ENCODE data around the gene MAN1C1.

MAN1C1 gene

GRCh38 chr1:25612421-25612820 lies 4.2 kb upstream of the MAN1C1 start:
- DNase-seq, result no peak

GRCh38 chr1:25613091-25613490 lies 3.5 kb upstream of the MAN1C1 start:
- DNase-seq, result no peak

GRCh38 chr1:25614501-25615171 lies 2.0 kb upstream of the MAN1C1 start:
- DNase-seq, result no peak

- no peak for DNase-seq
Measured at GRCh38 chr1:25615172-25615541, 1.4 kb upstream of the MAN1C1 start.

- DNase-seq, result no peak
Measured at GRCh38 chr1:25615563-25616094, 962 bp upstream of the MAN1C1 start.

GRCh38 chr1:25616987-25617624 lies 515 bp downstream of the MAN1C1 start:
- DNase-seq, result peak in 4 of 56 donors; percentile 19 to 54 (median 40)

GRCh38 chr1:25617625-25618432 lies 1.2 kb downstream of the MAN1C1 start:
- DNase-seq, result peak in 7 of 56 donors; percentile 9 to 50 (median 34)

- DNase-seq, result no peak
Measured at GRCh38 chr1:25618433-25618808, 1.8 kb downstream of the MAN1C1 start.

- peak in 46 of 56 donors; percentile 6 to 79 (median 37) for DNase-seq
Measured at GRCh38 chr1:25619101-25619890, 2.7 kb downstream of the MAN1C1 start.

GRCh38 chr1:25620211-25620610 lies 3.6 kb downstream of the MAN1C1 start:
- DNase-seq, result no peak

GRCh38 chr1:25620701-25621350 lies 4.2 kb downstream of the MAN1C1 start:
- no peak for DNase-seq

GRCh38 chr1:25621876-25622275 lies 5.3 kb downstream of the MAN1C1 start:
- no peak for DNase-seq

- DNase-seq, result no peak
Measured at GRCh38 chr1:25622531-25622930, 5.9 kb downstream of the MAN1C1 start.

GRCh38 chr1:25623007-25623406 lies 6.4 kb downstream of the MAN1C1 start:
- no peak for DNase-seq

- DNase-seq, result no peak
Measured at GRCh38 chr1:25623731-25624130, 7.1 kb downstream of the MAN1C1 start.

GRCh38 chr1:25624156-25624555 lies 7.6 kb downstream of the MAN1C1 start:
- DNase-seq, result no peak

- no peak for DNase-seq
Measured at GRCh38 chr1:25624604-25625003, 8.0 kb downstream of the MAN1C1 start.

GRCh38 chr1:25626018-25626417 lies 9.4 kb downstream of the MAN1C1 start:
- no peak for DNase-seq

GRCh38 chr1:25628741-25629421 lies 12.3 kb downstream of the MAN1C1 start:
- no peak for DNase-seq

GRCh38 chr1:25629836-25630235 lies 13.2 kb downstream of the MAN1C1 start:
- DNase-seq, result no peak
